Activated naive CD4-positive, alpha-beta T cell treated with Interleukin-2 at 50 U/mL for 16 hours (primary cell): Measurements from ENCODE around the gene FOXL2.

Experiments used
- DNase-seq: peaks from one replicate; pipeline ENCODE4 v3.0.0-alpha.2; 2020

FOXL2 gene

DNA sequence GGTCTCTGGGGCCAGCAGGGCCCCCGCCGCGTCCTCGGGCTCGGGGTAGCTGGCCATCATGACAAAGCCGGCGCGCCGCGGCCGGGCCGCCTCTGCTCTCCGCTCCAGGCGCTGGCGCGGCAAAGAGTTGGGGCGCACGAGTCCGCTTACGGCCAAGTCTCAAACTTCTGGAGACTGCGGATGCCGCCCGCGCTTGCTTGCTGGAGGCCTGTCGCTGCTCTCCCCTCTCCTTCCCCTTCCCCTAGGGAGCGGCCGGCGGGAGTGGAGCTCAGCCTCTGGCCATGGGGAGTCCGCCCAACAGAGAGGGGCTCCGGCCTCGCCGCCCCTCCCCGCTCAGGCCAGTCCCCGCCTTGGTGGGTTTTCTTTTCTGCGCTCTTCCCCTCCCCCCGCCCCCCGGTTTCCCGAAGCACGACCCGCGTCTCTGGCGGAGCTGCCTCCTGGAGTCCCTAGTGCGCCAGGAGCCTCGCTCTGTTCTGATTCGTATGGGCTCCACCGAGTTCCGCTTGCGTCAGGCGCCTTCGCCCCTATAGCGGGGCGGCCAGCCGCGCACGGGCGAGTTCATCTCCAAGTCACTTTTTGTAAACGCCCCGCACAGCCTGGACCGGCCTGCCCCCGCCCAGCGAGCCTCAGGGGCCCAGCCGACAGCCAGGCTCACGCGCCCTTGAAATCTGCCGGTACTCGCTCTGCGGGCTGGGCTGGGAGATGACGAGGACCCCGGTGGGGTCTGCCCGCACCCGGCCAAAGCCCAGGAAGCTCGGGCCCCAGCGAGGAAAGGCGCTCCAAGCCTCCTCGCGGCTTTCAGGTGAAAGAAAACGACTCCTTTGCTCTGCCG lies at the start of gene FOXL2, which contains the start of gene FOXL2NB:
FOXL2 (minus strand) TSS at position 475 of the 832 bp plus-strand sequence; CDS start at position 60, 415 bp downstream.
FOXL2NB (plus strand) TSS at position 555 of the 832 bp plus-strand sequence; CDS start at position 703, 148 bp downstream.
- peak; percentile 33 for DNase-seq

DNA sequence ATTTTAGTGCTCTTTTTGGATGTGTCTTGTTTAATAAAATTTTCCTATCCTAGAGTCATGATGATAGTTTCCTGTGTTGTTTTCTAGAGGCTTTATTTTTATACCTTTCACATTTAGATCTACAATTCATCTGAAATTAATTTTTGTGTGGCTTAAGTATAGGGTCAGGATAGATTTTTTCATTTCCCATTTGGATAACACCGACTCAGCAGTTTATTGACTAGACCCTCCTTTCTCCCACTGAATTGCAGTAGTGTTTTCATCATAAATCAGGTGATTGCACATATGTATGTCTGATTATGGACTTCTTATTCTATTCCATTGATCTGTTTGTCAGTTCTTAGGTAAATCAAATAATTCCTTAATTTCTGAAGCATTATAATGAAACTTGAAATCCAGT lies 48.8 kb upstream of the FOXL2 start:
- no peak for DNase-seq

- no peak for DNase-seq
These were observed 40.2 kb upstream of the FOXL2 start for GRCh38 chr3:138987181-138987580.

- DNase-seq = no peak
These were observed 39.0 kb upstream of the FOXL2 start for GRCh38 chr3:138985932-138986331.

GRCh38 chr3:138984816-138985215 lies 37.9 kb upstream of the FOXL2 start:
- no peak for DNase-seq

GRCh38 chr3:138976047-138976446 lies 29.1 kb upstream of the FOXL2 start:
- no peak for DNase-seq

GRCh38 chr3:138975351-138975750 lies 28.4 kb upstream of the FOXL2 start:
- DNase-seq = no peak

DNA sequence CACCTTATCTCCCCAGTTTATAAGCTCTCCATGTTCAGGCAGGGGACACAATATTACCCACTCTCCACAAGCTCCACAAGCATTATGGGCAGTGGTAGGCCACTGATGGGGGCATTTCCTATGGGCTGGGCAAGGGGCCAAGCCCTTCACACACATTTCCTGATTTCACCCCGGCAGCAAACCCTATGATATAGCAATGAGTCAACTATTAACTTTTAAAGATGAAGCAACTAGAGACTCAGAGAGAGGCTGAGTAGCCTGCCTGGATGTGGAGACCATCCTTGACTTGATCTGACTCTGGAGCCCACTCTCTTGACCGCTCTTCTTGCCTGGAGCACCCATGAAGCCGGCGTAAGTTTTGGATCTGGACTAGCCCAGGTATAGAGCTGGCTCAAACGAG lies 27.5 kb upstream of the FOXL2 start:
- no peak for DNase-seq

- DNase-seq = no peak
These were observed 26.0 kb upstream of the FOXL2 start for GRCh38 chr3:138972941-138973340.

GRCh38 chr3:138971766-138972320 lies 24.9 kb upstream of the FOXL2 start:
- no peak for DNase-seq

GRCh38 chr3:138964923-138965322 lies 18.0 kb upstream of the FOXL2 start:
- no peak for DNase-seq

DNA sequence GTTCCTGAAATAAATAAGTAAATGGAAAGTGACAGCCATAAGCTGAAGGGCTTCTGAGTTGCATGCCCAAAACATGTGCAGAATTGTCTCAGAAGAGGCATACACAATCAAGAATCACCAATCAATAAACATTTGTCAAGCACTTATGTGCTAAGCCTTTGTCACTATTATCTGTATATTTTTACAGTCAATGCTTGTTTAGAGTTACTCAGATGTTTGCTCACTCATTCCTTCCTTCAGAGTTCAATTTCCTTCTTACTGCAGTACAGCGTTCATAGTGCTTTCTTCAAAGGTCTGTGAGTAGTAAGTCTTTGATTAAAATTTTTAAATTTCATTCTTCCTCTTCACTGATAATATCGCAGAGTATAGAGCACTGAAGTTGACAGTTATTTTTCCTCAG lies 17.3 kb upstream of the FOXL2 start:
- DNase-seq = no peak

DNA sequence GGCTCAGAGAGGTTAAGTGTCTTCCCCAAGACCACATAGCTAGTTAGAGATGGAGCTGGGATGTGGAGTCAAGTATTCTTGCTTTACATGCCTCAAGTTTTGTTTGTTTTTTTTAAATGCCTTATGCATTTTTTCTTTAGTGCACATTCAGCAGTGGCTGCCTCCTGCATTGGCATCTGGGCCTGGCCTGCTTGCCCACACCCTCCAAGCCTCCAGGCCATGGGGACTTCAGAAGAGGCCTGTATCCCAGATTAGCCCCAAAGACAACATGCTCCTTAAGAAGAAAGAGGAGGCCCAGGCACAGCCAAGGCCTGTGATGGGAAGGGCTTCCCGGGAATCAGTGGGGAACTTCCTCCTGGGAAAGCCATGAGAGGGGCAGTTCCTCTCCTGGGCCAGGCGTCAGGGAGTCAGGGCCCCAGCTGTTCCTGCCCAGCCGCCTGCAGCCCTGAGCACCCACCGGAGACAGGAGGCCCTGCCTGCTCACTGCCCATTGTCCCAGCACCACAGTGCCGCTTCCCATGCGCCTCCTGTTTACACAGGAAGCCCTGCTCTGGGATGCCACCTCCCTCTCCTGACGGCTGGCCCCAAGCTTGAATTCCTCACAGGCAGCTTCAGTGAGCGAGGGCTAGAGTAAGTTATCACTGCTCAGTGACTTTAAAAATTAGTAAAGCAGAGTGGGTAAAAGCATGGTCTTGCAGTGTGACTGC lies 16.1 kb upstream of the FOXL2 start:
- DNase-seq = no peak

DNA sequence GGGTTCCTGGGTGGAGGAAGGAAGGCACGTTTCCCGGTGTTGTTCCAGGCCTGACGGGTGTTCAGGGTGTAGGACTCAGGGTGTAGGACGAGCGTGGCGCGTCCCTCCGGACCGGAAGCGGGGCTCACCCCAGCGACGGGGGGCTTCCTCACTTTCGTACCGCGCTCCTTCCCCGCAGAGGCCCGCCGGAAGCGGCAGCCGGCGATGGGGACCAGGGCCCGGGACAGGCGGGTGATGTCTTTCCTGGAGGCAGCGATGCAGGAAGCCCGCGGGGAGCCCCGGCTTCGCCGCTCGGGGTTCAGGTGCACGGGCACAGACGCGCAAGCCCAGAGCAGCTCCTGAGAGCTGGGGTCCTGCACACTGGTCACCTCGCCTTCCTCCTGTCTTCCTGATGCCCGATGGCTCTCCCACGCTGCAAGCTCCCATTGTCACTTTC lies 13.5 kb upstream of the FOXL2 start:
- DNase-seq = no peak

- DNase-seq = no peak
These were observed 3.8 kb upstream of the FOXL2 start for GRCh38 chr3:138950701-138951100.

DNA sequence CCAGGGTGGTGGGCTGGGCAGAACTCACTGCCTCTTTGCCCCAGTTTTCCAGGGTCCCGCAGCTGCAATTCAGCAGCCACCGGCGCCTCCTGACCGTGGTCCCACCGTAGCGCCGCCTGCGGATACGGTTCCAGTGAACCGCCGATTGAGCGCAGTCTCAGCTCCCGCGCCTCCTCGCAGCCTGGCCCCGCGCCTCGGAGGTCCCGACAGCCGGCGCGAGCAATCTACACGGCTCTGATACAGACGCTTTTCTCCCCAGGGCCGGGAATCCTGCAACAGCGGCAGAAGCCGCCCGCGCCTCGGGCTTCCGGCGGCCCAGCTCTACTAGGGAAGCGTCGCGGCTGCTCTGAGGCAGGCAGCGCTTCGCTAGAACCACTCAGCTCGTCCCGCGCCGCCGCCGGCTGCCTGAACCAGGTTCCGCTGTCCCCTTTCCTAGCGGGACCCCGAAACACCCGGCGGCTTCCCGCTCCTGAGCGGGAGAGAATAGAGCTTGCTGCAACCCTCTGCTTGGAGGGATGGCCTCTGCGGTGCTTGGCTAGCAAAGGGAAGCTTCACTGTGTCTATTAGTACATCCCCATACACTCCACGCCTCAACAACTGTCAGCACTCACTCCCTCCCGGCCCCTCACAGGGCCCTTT lies 3.2 kb upstream of the FOXL2 start:
- DNase-seq = peak; percentile 20

DNA sequence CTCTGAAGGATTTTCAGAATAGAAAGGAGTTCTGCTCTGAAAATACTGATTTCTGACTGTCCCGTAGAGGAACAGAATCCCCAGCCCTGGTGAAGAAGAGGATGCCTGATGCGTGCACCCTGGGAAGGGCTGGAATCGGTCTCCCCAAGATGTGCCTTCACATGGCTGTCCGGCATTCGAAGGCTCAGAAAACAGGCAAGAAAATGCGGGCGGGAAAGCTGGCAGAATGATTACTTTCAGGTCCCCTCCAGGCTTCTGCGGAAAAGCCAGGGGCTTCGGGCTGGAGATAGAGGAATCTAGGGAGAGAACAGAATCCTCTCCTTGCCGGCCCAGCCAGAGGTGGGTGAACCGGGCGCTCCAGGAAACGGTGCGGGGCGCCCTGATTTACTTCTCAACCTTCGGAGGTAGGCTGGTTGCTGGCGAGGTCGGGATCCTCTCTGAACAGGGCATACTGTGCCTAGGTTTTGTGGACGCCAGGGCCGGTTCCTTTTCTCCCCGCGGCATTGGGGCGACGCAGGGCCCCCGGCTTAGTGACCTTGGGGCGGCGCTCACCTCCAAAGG lies 2.6 kb upstream of the FOXL2 start:
- no peak for DNase-seq

GRCh38 chr3:138949002-138949418 lies 2.1 kb upstream of the FOXL2 start:
- no peak for DNase-seq

DNA sequence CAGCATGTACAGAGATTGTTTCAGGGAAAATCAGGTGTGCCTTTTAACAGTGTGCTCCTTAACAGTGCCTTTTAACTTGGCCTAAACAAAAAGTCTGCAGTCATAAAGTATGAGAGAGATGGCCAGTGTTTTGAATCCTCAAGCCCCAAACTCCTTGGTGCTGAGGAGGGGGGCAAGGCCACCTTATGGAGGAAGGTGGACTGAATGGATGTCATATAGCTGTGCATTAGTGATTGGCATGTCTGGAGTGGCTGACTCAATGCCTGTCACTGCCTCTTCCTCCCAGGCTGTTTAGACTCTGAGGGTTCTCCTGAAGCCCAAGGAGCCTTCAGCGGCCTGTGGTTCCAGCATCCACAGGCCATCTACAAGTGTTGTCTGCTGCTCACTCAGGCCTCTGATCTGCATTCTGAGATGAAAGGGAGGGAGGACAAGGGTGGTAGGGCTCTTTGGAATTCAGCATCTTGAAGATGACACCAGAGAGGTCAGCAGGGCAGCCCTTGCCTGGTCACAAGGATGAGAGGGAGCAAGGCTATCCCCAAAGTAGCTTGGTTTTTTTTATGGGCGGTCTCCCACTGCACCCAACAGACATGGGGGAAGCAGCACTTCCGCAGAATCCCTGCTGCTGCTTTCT lies 1.5 kb upstream of the FOXL2 start:
- DNase-seq = no peak

- no peak for DNase-seq
These were observed 671 bp upstream of the FOXL2 start for GRCh38 chr3:138947495-138948121.

- DNase-seq = no peak
These were observed 951 bp downstream of the FOXL2 start for GRCh38 chr3:138945709-138946662.
